Activated CD8-positive, alpha-beta memory T cell treated with anti-CD3 and anti-CD28 coated beads, Interleukin-2, amount 50 U/mL, for 1 hour (primary cell): ENCODE results near the gene TNRC6C.
"Not testable (repeated sequence)": the region's sequence is repeated elsewhere in the genome, so short reads cannot be mapped to it uniquely, and the experiment has no call there.

Experiments used
- DNase-seq: peaks from one replicate; pipeline ENCODE4 v3.0.0-alpha.2; 2020; ENCODE audit errors: extremely low read depth

The TNRC6C gene

GRCh38 chr17:78137392-78138203 is 179.1 kb downstream of the TNRC6C start:
- no peak for DNase-seq

- DNase-seq: no peak
These were observed 179.9 kb downstream of the TNRC6C start for GRCh38 chr17:78138204-78139060.

DNA sequence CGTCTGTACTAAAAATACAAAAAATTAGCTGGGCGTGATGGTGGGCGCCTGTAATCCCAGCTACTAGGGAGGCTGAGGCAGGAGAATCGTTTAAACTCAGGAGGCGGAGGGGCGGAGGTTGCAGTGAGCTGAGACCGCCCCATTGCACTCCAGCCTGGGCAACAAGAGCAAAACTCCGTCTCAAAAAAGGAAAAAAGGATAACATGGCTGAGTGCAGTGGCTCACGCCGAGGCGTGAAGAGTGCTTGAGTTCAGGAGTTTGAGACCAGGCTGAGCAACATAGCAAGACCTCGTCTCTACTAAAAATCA is 181.3 kb downstream of the TNRC6C start:
- DNase-seq: not testable (repeated sequence)

DNA sequence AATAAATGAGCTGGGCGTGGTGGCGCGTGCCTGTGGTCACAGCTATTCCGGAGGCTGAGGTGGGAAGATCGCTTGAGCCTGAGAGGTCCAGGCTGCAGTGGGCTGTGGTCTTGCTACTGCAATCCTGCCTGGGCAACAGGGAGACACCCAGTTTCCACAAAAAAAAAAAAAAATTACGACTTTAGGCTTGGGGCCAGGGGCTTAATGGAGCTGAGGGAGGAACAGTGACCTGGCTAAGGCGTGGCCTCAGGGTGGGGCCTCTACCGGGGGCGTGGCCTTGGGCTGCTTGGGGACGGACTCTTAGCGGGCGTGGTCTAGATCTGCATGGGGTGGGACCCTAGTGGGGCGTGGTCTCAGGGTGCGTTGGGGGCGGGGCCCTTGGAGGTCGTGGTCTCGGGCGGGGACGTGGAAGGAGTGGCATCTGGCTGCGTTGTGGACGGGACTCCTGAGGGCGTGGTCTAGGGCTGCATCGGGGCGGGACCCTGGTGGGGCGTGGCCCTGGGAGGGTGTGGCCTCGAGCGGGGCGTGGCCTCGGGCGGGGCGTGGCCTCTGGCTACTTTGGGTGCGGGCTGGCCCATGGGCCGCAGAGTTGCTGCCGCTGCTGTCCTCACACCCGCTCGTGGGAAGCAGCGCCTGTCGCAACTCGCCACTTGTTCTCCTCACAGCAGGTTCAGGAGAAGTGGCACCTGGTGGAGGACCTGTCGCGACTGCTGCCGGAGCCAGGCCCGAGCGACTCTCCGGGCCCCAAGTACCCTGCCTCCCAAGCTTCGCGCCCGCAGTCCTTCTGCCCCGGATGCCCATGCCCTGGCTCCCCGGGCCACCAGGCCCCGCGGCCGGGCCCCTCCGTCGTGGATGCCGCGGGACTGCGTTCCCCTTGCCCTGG is 181.9 kb downstream of the TNRC6C start:
- peak; percentile 85 for DNase-seq

DNA sequence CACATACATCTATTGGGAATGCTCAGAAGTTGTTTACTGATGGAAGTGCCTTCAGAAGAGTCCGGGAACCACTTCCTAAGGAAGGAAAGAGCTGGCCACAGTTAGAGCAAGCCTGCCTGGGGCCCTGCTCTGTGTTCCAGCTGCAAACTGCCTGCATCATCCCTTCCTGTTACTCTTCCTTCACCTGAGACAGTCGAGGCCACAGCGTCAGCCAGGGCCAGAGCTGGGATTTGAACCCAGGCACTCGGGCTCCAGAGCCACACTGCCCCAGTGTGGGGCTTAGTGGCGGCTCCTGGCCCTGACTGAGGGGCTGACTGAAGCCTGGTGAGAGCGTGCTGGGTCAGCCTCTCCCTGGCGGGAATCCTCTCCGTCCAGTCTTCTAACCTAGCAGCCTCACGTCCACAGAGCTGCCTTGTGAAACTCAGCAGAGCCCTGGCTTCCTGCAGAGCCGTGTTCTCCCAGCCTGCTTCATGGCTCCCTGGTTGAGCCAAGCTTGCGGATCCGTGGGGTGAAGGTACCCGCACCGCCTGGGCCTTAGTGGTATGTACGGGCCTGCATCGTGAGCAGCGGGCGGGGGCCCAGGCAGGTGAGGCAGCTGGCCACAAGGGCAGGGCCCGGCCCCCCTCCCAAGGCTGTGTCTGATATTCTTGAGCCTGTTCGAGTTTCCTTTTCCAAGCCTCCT is 183.1 kb downstream of the TNRC6C start:
- DNase-seq: no peak

GRCh38 chr17:78142119-78142861 is 183.8 kb downstream of the TNRC6C start:
- no peak for DNase-seq

DNA sequence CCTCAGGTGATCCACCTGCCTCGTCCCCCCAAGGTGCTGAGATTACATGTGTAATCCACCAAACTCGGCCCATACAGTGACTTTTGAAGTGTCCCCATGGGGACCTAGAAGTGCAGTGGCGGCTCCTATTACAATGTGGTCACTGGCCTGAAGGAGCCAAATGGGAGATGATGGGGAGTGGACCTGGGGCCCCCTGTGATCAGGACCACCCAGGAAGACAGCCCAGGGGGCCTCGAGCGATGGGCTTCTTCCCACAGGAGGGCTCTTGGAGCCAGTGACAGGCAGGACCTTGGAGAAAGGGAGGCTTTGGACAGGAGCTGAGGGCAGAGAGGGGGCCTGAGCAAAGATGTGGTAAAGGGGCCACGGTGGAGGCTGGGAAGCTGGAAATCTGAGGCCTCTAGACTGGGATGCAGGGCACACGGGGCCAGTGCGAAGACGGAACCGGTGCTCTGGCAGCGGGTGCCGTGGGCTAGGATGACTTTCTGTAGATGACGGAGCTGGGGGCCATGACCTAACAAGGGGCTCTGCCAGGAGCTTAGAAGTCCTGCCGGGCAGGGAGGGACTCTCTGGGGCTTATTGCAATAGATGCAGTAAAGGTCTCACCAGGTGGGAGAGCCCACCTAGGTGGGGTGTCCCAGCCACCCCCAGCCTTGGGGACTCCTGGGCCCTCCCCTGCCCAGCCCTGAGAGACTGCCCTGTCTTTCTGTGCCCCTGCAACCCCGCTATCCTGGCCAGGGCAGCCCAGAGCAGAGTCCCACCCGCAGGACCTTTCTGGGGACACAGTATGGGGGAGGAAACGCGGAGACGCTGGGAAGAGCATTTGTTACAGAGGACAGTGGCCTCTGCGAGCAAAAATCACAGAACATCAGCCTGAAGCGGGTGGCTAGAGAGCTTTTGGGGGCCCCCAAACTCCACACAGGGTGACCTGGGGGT is 185.0 kb downstream of the TNRC6C start:
- DNase-seq: no peak

DNA sequence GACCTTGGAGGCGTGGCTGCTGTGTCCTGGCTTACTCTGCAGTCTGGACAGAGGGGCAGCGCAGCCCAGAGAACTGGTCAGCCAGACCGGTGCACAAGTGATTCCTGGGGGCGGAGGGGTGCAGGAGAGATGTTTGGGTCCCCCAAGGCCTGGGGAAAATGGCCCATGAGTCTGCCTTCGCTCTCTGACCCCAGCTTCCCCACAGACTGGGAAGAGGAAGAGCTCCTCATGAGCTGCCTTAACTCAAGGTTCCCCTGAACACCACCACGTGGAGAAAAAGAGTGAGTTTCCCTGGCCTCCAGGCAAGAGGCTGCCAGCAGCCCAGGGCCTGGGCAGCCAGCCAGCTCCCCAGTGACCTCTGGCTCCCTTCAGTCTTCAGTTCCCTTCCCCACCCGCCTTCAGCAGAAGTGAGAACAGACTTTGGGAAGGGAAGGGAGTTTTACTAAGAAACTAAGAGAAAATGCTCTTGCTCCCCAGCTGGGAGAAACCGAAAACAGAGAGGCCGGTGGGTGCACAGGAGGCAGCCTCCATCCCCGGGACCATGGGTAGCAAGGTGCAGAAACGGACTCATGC is 185.7 kb downstream of the TNRC6C start:
- DNase-seq: no peak

- DNase-seq: no peak
These were observed 186.5 kb downstream of the TNRC6C start for GRCh38 chr17:78144736-78145641.

DNA sequence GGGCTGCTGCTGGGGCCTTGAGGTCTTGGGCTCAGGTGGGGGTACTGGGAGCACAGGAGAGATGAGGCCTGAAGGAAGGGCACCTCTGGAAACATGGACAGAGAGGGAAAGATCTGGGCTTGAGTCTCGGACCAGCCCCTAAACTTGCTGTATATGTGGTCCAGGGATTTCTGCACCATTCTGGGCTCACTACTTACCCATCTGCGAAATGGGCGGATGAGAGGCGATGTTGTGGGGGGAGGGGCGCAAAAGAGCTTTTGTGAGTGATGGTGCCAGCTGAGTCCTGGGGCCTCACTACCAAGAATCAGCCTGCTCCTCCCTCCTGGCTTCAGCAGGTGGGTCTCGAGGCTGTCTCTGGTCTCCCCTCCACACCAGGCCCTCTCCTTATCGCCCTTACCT is 188.0 kb downstream of the TNRC6C start:
- no peak for DNase-seq

DNA sequence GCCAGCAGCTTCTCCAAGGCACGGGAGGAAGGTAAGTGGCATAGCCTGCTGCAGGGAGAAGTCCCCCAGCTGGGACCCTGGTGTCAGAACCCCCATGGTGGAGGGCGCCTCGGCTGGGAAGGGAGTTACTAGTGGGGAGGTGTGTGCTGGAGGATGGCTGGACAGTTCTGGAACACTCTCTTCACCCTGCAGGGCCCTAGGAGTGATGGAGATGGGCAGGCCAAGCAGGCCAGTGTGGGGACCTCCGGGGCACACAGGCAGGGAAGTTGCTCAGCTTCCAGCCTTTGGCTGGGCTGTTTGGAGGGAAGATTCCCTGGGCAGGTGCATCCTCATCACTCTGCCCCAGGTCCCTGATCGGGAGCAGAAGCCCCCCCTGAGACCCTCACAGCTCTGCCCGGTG is 188.4 kb downstream of the TNRC6C start:
- no peak for DNase-seq

- no peak for DNase-seq
These were observed 189.0 kb downstream of the TNRC6C start for GRCh38 chr17:78147315-78147998.

DNA sequence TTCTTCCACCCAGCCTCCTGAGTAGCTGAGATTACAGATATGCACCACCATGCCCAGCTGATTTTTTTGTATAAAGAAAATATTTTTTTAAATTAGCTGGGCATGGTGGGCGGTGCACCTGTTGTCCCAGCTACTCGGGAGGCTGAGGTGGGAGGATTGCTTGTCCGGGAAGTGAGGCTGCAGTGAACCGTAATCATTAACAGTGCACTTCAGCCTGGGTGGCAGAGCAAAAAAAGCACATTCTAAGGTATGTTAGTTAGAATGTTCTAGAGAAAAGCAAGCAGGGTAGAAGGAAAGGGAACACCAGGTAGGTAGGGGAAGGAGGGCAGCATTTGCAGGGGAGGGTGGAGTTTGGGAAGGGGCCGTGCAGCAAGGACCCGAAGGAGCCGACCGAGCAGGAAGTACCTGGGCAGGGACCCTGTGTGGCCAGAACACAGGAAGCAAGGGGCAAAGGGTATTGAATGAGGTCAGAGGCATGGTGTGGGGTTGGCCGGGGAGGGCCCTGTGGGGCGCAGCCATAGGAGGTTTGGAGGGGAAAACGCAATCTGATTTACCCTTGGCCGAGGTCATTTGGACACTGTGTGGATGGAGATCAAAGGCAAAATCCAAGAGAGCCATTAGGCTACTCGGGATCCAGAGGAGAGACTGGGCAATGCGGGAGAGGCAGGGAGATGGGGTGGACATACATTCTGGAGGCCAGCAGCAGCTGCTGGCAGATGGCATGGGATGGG is 189.9 kb downstream of the TNRC6C start:
- DNase-seq: no peak

GRCh38 chr17:78151514-78152008 is 193.1 kb downstream of the TNRC6C start:
- DNase-seq: no peak

- DNase-seq: no peak
These were observed 196.7 kb downstream of the TNRC6C start for GRCh38 chr17:78154903-78155811.
